LNCAP (cell line): ENCODE data around the gene UPP1.

Experiments
- TF ChIP-seq, protein P1 (sequence below): fragments of 450-650 bp; IDR thresholded peaks from 2 replicates; pipeline ENCODE4 v1.5.1; 2017; ENCODE audit warnings: mild to moderate bottlenecking

The UPP1 gene

DNA sequence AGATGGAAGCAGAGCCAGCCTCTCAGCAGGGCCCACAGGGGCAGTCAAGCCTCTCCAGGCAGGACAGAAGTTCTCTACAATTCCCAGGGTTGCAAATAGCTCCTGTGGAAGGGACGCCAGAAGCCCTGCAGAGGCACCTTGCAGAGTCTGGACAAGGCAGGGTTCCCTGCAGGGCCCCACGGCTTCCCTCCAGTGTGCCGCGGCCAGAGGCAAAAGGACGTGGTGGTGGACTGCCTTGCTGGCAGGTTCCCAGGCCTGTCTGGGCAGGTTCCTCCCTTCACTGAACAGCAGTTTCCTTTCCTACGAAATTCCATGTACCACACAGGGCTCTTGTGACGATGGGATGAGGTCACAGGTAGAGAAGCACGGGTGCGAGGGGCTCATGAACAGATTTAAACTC is 25.1 kb downstream of the UPP1 start:
- TF ChIP-seq, protein P1, sequence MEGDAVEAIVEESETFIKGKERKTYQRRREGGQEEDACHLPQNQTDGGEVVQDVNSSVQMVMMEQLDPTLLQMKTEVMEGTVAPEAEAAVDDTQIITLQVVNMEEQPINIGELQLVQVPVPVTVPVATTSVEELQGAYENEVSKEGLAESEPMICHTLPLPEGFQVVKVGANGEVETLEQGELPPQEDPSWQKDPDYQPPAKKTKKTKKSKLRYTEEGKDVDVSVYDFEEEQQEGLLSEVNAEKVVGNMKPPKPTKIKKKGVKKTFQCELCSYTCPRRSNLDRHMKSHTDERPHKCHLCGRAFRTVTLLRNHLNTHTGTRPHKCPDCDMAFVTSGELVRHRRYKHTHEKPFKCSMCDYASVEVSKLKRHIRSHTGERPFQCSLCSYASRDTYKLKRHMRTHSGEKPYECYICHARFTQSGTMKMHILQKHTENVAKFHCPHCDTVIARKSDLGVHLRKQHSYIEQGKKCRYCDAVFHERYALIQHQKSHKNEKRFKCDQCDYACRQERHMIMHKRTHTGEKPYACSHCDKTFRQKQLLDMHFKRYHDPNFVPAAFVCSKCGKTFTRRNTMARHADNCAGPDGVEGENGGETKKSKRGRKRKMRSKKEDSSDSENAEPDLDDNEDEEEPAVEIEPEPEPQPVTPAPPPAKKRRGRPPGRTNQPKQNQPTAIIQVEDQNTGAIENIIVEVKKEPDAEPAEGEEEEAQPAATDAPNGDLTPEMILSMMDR: no peak

DNA sequence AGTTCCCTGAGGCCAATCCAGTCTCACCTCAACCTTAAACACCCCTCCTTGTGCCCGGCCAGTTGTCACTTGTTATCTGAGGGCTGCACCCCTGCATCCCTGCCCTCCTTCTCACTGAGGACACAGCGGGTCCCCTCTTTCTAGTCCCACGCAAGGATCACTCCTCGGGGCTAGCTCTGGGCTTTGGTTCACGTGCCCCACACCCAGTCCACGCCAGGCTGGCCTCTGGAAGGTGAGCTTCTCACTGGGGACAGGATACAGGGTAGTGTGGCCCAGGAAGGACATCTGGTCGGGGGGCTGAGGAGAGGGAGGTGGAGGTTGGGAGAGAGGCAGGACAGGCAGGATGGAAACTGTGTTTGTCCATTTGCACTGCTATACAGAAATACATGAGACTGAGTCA is 25.5 kb downstream of the UPP1 start:
- TF ChIP-seq, protein P1: no peak

DNA sequence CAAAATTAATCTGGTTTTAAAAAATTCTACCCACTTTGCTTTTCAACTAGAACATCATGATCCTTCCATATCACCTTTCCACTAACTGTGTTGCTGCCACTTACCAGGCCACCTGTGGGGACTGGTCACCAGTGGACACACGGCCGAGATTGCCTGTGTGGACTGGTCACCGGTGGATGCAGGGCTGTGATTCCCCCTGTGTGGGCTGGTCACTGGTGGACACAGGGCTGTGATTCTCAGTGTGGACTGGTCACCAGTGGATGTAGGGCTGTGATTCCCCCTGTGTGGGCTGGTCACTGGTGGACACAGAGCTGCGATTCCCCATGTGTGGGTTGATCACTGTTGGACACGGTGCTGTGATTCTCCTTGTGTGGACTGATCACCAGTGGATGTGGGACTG is 27.0 kb downstream of the UPP1 start:
- TF ChIP-seq, protein P1: no peak

DNA sequence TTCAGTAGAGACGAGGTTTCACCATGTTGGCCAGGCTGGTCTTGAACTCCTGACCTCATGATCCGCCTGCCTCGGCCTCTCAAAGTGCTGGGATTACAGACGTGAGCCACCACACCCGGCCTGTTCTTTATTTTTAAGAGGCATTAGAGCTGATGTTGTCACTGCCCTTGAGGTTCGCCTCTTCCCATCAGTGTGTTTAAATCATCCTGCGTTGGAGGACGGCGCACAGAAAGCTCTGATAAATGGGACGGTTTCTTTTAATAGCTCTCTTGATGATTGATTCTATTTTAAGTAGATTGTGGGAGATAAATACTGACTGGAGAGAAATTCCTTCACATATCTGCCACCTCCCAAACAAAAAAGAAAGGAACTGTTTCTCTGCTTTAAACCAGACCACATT is 29.0 kb downstream of the UPP1 start:
- TF ChIP-seq, protein P1: no peak

DNA sequence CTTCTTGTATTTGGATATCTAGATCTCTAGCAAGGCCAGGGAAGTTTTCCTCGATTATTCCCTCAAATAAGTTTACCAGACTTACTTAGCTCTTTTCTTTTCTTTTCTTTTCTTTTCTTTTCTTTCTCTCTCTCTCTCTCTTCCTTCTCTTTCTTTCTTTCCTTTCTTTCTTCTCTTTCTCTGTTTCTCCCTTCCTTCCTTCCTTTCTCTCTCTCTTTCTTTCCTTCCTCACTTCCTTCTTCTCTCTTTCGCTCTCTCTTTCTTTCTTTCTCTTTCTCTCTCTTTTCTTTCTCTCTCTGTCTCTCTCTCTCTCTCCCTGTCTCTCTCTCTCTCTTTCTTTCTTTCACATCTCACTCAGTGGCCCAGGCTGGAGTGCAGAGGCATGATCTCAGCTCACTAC is 37.0 kb downstream of the UPP1 start:
- TF ChIP-seq, protein P1: no peak

DNA sequence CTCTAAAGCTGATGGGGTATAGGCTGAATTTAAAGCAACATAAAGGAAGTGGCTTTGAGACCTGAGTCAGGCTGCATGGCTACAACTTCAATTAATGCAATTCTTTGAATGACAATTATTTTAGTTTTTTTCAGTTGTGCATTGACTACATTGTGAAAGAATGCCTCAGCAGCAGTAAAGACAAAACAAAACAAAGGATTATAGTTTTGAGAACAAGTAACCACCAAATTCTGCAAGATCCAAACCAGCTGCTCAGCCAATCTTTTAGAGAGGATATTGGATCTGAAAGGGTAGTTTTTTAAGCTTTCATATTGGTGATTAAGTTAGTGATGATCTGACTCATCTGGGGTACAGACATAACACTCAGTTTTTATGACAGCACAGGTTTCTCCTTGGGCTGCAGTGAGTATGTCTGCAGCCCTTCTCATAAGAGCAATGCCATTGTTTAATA is 41.6 kb downstream of the UPP1 start:
- TF ChIP-seq, protein P1: no peak

DNA sequence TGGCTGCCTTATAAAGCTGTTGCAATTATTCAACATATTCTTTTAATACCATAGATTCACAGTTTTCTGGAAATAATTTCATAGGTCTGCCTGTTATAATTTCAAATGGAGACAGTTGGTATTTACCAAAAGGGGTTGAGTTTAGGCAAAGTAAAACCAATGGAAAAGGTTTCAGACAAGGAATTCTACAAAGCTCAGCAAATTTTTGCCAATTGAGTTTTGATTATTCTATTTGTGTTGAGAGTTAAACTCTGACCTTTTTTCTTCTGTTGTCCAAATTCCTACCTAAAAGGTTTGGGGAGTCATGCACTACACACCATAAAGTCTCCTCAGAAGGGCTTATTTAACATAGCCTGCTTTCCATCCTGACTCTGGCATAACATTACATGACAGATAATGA is 43.7 kb downstream of the UPP1 start:
- TF ChIP-seq, protein P1: no peak

DNA sequence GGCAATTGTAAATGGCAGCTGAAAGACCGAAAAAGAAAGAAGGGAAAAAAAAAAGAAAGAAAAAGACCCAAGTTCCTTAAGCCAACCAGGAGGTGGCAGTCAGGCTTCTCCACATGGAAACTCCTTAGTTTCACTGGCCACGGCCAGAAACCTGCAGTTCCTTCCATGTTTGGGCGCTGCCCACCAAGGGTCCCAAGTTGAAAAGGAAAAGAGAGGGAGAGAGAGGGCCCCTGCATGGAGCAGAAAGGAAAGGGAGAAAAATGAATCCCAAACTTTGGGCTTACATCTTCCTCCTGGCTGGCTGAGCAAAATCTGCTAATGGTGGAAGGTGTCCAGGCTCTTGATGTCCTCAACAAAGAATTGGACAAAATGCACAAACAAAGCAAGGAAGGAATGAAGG is 50.4 kb downstream of the UPP1 start:
- TF ChIP-seq, protein P1: no peak; the same call in 1 of the 2 replicates
